K562 (cell line): ENCODE measurements around the gene POLR2J. TPM values are rescaled to one million over a fixed set of nuclear protein-coding genes. Genes with fewer than 3 reads are reported as not detected.

Experiments used
- ATF6 ChIP-seq: sonication (generic); formaldehyde crosslinking; IDR thresholded peaks from 2 replicates; pipeline ENCODE4 v1.4.0; 2020; ENCODE audit warnings: mild to moderate bottlenecking, missing genetic modification reagents
- BRD4 ChIP-seq: fragments of 200-600 bp; sonication (generic); IDR thresholded peaks from 2 replicates; pipeline ENCODE4 v1.6.1; 2017; ENCODE audit warnings: inconsistent platforms
- CBFA2T3 ChIP-seq: fragments of 450-650 bp; IDR thresholded peaks from 2 replicates; pipeline ENCODE4 v1.6.1; 2017
- CEBPG ChIP-seq, 3 experiments: fragments of 200-800 bp in 1 of 3; sonication (Bioruptor generic) in 1 of 3; sonication (generic) in 1 of 3; formaldehyde crosslinking in 1 of 3; IDR thresholded peaks in 2 of 3; conservative IDR thresholded peaks in 1 of 3; 2 replicates each; pipeline versions ENCODE4 v1.6.1 to v1.8.0; 2016 to 2022; ENCODE audit warnings: missing compliant biosample characterization in 2 of 3, missing genetic modification characterization in 2 of 3, mild to moderate bottlenecking in 1 of 3, missing genetic modification reagents in 1 of 3
- GTF2A2 ChIP-seq: IDR thresholded peaks from 2 replicates; pipeline ENCODE4 v1.6.1; 2016; ENCODE audit warnings: mild to moderate bottlenecking, missing genetic modification characterization, missing compliant biosample characterization
- GTF2B ChIP-seq: IDR thresholded peaks from 2 replicates; pipeline ENCODE4 v1.6.1; 2011; ENCODE audit not compliant: insufficient read length; ENCODE audit errors: extremely low read depth
- GTF3C2 ChIP-seq: IDR thresholded peaks from 3 replicates; pipeline ENCODE4 v1.6.1; 2011; ENCODE audit warnings: borderline replicate concordance, mild to moderate bottlenecking, moderate library complexity; ENCODE audit not compliant: insufficient read length; ENCODE audit errors: extremely low read depth
- HIVEP1 ChIP-seq: fragments of 250-450 bp; sonication (Bioruptor Pico); IDR thresholded peaks from 2 replicates; pipeline ENCODE4 v1.4.0; 2020; ENCODE audit warnings: mild to moderate bottlenecking
- POLR2G ChIP-seq: fragments of 200-400 bp; formaldehyde crosslinking; IDR thresholded peaks from 2 replicates; pipeline ENCODE4 v1.6.1; 2017; ENCODE audit warnings: low read depth, mild to moderate bottlenecking, antibody characterized with exemption, low read length, moderate library complexity
- SMARCA4 ChIP-seq: fragments of 450-650 bp; IDR thresholded peaks from 2 replicates; pipeline ENCODE4 v1.6.1; 2016
- TCF3 ChIP-seq: sonication (generic); formaldehyde crosslinking; IDR thresholded peaks from 2 replicates; pipeline ENCODE4 v1.4.0; 2020; ENCODE audit warnings: mild to moderate bottlenecking, missing genetic modification reagents
- THAP7 ChIP-seq: fragments of 250-450 bp; sonication (Bioruptor Pico); IDR thresholded peaks from 2 replicates; pipeline ENCODE4 v1.5.0; 2021
- U2AF2 ChIP-seq: fragments of 200-400 bp; formaldehyde crosslinking; optimal IDR thresholded peaks from 2 replicates; pipeline ENCODE3; 2017; ENCODE audit warnings: low read depth, mild to moderate bottlenecking, low read length
- ZC3H11A ChIP-seq: IDR thresholded peaks from 2 replicates; pipeline ENCODE4 v1.6.1; 2012; ENCODE audit warnings: low read depth, low read length, improper control_type of control experiment
- ZNF12 ChIP-seq: sonication (generic); formaldehyde crosslinking; IDR thresholded peaks from 2 replicates; pipeline ENCODE4 v1.4.0; 2020; ENCODE audit warnings: mild to moderate bottlenecking, missing genetic modification reagents
- ZNF175 ChIP-seq: fragments of 200-800 bp; sonication (Bioruptor generic); IDR thresholded peaks from 2 replicates; pipeline ENCODE4 v1.6.1; 2016; ENCODE audit warnings: low read depth, mild to moderate bottlenecking, missing genetic modification characterization, missing compliant biosample characterization
- ZNF263 ChIP-seq: sonication (generic); formaldehyde crosslinking; IDR thresholded peaks from 2 replicates; pipeline ENCODE4 v1.8.0; 2022; ENCODE audit warnings: mild to moderate bottlenecking, missing genetic modification reagents, borderline replicate concordance
- ZNF512 ChIP-seq: IDR thresholded peaks from 2 replicates; pipeline ENCODE4 v1.6.1; 2016; ENCODE audit warnings: missing genetic modification characterization, missing compliant biosample characterization
- ZZZ3 ChIP-seq: fragments of 450-650 bp; IDR thresholded peaks from 2 replicates; pipeline ENCODE4 v1.6.1; 2016; ENCODE audit warnings: antibody characterized with exemption, mild to moderate bottlenecking, moderate library complexity
- polyA plus RNA-seq, 8 experiments: library from polyadenylated mRNA; depleted of rRNA in 4 of 8; stranded (reverse) in 5 of 8; unstranded in 3 of 8; fragments of >200 nt; fragmentation: Nextera tagmentation in 2 of 8; fragmentation: Illumina TruSeq in 1 of 8; extraction: Ambion mirVana in 2 of 8; extraction: Trizol in 1 of 8; gene quantifications; 2 replicates each; pipeline versions ENCODE4 v1.2.1 to v1.2.3, GENCODE V29; 2011 to 2014; ENCODE audit warnings: inconsistent platforms in 1 of 8, missing spikeins in 1 of 8
- total RNA-seq, 7 experiments: library from RNA; depleted of rRNA in 6 of 7; stranded (reverse); fragments of >200 nt in 6 of 7; fragmentation: Illumina TruSeq in 2 of 7; extraction: Trizol in 2 of 7; gene quantifications; 2 replicates each; pipeline versions ENCODE4 v1.2.1 to v1.2.3, GENCODE V29; 2011 to 2021; ENCODE audit warnings: low replicate concordance in 1 of 7

Gene POLR2J
- total and polyA plus RNA-seq, 9 of the 15 experiments (the other 6 are each of a cell fraction or from before 2014, with no cell fraction given): 32.3 to 220 (median 113) TPM

GRCh38 chr7:102444961-102445673, 33.6 kb downstream of the POLR2J start (continued):
- TF ChIP-seq GTF3C2 (no peak), GTF2B (no peak), BRD4 (no peak), ZNF175 (CRISPR knock-in tag) (no peak), POLR2G (no peak), ZZZ3 (no peak), THAP7 (CRISPR knock-in tag) (no peak), ZC3H11A (no peak), ATF6 (0 out of 2 replicates have a peak, but pooled peaks have one; percentile 51), ZNF263 (CRISPR knock-in tag) (no peak), CEBPG (CRISPR knock-in tag; IDR thresholded peaks at IDR 0.05) (no peak), CEBPG (tag; conservative IDR thresholded peaks at IDR 0.05 in 1 of 2, IDR thresholded peaks at IDR 0.05 in 1 of 2) (no peak), ZNF12 (CRISPR knock-in tag) (peak; percentile 73; the same call in 1 of the 2 replicates), CBFA2T3 (peak; percentile 58; the same call in 1 of the 2 replicates), SMARCA4 (peak; percentile 66), TCF3 (CRISPR knock-in tag) (peak; percentile 39; the same call in 1 of the 2 replicates), U2AF2 (no peak), ZNF512 (no peak), GTF2A2 (tag) (no peak), HIVEP1 (CRISPR knock-in tag) (no peak)
